H1 (cell line): ENCODE data around the gene RND2.

ENCODE experiments used
- MAFK ChIP-seq: IDR thresholded peaks from 2 replicates; pipeline ENCODE4 v1.6.1; 2012; ENCODE audit warnings: low read depth, mild to moderate bottlenecking, improper control_type of control experiment, low read length
- PHF8 ChIP-seq: fragments of 200-600 bp; sonication (generic); conservative IDR thresholded peaks from 2 replicates; pipeline ENCODE4 v1.7.1; 2012; ENCODE audit warnings: low read depth, mild to moderate bottlenecking, inconsistent platforms, low read length, moderate library complexity
- POLR2A ChIP-seq, 2 experiments: IDR thresholded peaks; 1 replicate in 1 of 2; 2 replicates in 1 of 2; pipeline ENCODE4 v1.6.1; 2011; ENCODE audit warnings: low read depth in 2 of 2, low read length in 2 of 2, mild to moderate bottlenecking in 2 of 2; ENCODE audit errors: control extremely low read depth in 1 of 2
- TF ChIP-seq, protein P1 (sequence below): IDR thresholded peaks from 2 replicates; pipeline ENCODE4 v1.6.1; 2011; ENCODE audit warnings: low read depth, mild to moderate bottlenecking, low read length; ENCODE audit not compliant: insufficient read depth

DNA sequence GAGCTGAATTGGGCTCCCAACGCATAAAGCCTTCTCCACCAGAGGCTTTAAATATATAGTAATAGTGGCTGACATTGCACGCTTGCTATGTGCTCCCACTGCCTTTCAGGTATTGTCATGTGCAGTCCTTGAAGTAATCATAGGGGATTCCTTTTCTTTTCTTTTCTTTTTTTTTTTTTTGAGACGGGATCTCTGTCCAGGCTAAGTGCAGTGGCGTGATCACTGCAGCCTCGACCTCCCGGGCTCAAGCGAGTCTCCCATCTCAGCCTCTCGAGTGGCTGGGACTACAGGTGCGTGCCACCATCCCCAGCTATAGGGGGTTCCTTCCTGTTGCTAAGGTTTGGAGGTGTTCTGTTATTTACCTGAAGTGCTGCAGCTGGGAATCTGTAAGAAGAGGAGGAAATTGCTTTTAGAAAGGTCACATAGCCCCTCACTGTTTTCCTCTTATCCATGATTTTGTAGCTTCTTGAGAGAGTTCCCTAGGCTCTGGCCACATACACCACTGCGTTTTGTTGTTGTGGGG lies 26.0 kb upstream of the RND2 start:
- TF ChIP-seq MAFK (no peak), POLR2A (IDR thresholded peaks at IDR 0.05; ENCODE audit: control extremely low read depth in 1 of 2, low read depth in 2 of 2, low read length in 2 of 2) (no peak), PHF8 (no peak)
- TF ChIP-seq, protein P1, sequence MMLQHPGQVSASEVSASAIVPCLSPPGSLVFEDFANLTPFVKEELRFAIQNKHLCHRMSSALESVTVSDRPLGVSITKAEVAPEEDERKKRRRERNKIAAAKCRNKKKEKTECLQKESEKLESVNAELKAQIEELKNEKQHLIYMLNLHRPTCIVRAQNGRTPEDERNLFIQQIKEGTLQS, result no peak
